Measurements from ENCODE around the gene HOXD11. TPM values are rescaled to one million over a fixed set of nuclear protein-coding genes. Genes with fewer than 3 reads are reported as not detected.
A peak's percentile ranks its signal among the peaks of the same experiment; 100 is the strongest.

Gene HOXD11
- total RNA-seq, 1 donor, result not detected

- H3K4me3 ChIP-seq (ENCODE audit: low read depth, low read length), result no peak overlapping the region
- DNase-seq (ENCODE audit: low read depth), result no peak
- no peak for TF ChIP-seq CTCF (IDR thresholded peaks at IDR 0.05; ENCODE audit: insufficient read depth, low read length)
These were observed 11.7 kb upstream of the HOXD11 start for GRCh38 chr2:176095421-176095820.

- DNase-seq (ENCODE audit: low read depth), result peak; percentile 29
- peak overlapping the region; percentile 56 for H3K4me3 ChIP-seq (ENCODE audit: low read depth, low read length)
These were observed 10.7 kb upstream of the HOXD11 start for GRCh38 chr2:176096243-176096985.

GRCh38 chr2:176096986-176097819 is 9.9 kb upstream of the HOXD11 start:
- TF ChIP-seq CTCF (IDR thresholded peaks at IDR 0.05; ENCODE audit: insufficient read depth, low read length), result peak; percentile 90
- DNase-seq (ENCODE audit: low read depth), result peak; percentile 59
- H3K4me3 ChIP-seq (ENCODE audit: low read depth, low read length), result peak overlapping the region; percentile 59

More at GRCh38 chr2:176096243-176096985, 10.7 kb upstream of the HOXD11 start:
- TF ChIP-seq CTCF (IDR thresholded peaks at IDR 0.05; ENCODE audit: insufficient read depth, low read length), result no peak

- no peak for TF ChIP-seq CTCF (IDR thresholded peaks at IDR 0.05; ENCODE audit: insufficient read depth, low read length)
- no peak for DNase-seq (ENCODE audit: low read depth)
- no peak overlapping the region for H3K4me3 ChIP-seq (ENCODE audit: low read depth, low read length)
These were observed 9.2 kb upstream of the HOXD11 start for GRCh38 chr2:176097820-176098365.

GRCh38 chr2:176098366-176099158 is 8.5 kb upstream of the HOXD11 start:
- no peak for TF ChIP-seq CTCF (IDR thresholded peaks at IDR 0.05; ENCODE audit: insufficient read depth, low read length)
- H3K4me3 ChIP-seq (ENCODE audit: low read depth, low read length), result no peak overlapping the region
- DNase-seq (ENCODE audit: low read depth), result no peak

- DNase-seq (ENCODE audit: low read depth), result no peak
- TF ChIP-seq CTCF (IDR thresholded peaks at IDR 0.05; ENCODE audit: insufficient read depth, low read length), result no peak
- H3K4me3 ChIP-seq (ENCODE audit: low read depth, low read length), result no peak overlapping the region
These were observed 7.8 kb upstream of the HOXD11 start for GRCh38 chr2:176099159-176099727.

Data from fibroblast of the aortic adventitia (primary cell).